Embryonic facial prominence (tissue), 1 donor: ENCODE data around the gene MTUS2.

Experiments
- DNase-seq: peaks from one replicate; pipeline ENCODE4 v3.0.0-alpha.2; 2016; ENCODE audit errors: extremely low spot score

The MTUS2 gene

GRCh38 chr13:29022968-29023367, 202.8 kb downstream of the MTUS2 start:
- no peak for DNase-seq

DNA sequence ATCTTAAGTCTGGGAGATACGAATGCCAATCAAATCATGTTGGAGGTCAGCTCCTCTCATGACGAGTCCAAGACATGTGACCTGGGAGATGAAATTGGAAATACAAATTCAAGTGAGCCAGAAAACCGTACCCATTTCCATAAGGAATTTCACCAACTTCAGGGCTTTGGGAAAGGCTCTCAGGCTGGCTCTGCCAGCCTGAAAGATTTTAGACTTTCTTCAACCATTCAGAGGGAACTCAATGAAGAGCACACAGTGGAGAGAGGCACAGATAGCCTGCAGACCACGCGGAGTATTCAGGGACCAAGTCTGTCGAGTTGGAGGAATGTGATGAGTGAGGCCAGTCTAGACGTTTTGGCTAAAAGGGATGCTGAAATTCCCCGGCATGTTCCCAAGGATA, 204.6 kb downstream of the MTUS2 start:
- no peak for DNase-seq

- no peak for DNase-seq
These were observed 208.7 kb downstream of the MTUS2 start for GRCh38 chr13:29028868-29029267.

GRCh38 chr13:29038700-29039099, 218.6 kb downstream of the MTUS2 start:
- no peak for DNase-seq

DNA sequence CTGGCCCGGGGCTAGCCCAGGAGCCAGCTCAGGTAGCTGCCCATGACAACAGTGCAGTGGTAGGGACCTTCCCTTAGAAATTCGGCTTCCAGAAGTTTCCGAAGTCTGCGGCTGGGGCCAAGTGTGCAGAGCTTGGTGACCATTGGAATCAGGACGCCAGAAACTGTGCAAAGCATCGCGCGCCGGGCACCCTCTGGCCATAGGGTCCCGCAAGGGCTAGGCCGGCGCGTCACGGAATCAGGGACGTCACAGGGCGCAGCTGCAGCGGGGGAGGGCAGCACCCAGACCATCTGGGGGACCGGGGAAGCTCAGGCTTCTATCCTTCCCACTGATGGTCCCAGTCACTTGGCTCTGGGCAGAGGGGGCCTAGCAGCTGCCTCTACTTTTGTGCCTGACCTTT, 219.1 kb downstream of the MTUS2 start:
- DNase-seq = no peak

DNA sequence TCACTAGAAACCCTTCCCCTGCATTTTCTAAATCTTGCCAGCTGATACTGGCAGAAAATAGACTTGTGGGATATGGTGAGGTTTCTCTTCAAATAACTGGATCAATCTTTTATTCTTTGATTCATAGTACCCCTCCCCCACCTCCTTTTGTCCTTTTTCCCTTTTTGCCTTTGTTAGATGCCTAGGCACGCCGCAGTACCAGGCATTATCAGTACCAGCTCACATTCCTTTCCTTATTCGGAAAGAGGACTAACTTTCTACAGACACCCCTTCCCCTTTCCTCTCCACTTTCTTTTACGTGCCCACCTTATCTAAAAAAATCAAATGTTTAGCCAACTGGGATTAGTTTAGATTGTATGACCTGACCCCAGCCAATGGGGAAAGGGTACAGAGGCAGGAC, 226.4 kb downstream of the MTUS2 start:
- DNase-seq = no peak

DNA sequence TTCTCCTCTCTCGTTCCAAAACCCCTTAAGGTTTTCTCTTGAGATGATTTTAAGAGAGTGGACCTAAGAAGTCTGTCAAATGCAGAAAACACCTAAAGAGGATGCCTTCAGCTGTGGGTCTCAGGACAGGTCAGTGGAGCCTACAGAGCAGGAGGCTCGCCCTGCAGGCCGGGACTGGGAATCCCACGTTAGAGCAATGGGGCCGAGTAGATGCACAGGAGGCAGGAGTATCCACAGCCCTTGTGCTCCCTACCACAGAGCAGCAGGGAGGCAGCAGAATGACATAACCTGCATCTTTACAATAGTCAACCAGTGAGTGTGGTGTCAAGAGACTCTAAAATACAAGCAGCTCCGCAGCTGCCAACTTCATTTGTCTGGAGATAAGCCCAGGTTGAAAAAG, 229.4 kb downstream of the MTUS2 start:
- DNase-seq = no peak

GRCh38 chr13:29050719-29051118, 230.6 kb downstream of the MTUS2 start:
- no peak for DNase-seq

DNA sequence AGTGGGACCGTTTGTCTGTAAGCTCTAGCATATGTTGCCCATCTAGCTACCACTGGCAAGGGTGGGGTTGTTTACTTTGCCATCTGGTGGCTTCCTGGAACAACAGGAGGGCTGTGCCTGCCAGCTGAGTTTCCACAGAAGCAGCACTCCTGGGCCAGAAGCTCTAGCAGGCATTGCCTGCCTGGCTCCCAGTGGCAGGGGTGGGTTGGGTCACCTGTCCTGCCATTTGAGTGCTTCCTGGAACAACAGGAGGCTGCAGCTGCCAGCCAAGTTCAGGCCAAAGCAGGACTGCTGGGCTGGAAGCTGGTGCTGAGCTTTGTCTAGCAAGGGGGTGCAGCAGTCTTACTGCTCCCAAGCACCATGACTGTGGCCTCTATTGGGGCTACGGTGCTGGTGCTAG, 239.7 kb downstream of the MTUS2 start:
- no peak for DNase-seq

DNA sequence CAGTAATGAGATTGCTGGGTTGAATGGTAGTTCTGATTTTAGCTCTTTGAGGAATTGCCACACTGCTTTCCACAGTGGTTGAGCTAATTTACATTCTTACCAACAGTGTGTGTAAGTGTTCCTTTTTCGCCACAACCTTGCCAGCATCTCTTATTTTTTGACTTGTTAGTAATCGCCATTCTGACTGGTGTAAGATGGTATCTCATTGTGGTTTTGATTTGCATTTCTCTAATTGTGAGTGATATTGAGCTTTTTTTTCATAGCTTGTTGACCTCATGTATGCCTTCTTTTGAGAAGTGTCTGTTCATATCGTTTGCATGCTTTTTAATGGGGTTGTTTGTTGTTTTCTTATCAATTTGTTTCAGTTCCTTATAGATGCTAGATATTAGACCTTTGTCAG, 245.0 kb downstream of the MTUS2 start:
- DNase-seq = no peak

DNA sequence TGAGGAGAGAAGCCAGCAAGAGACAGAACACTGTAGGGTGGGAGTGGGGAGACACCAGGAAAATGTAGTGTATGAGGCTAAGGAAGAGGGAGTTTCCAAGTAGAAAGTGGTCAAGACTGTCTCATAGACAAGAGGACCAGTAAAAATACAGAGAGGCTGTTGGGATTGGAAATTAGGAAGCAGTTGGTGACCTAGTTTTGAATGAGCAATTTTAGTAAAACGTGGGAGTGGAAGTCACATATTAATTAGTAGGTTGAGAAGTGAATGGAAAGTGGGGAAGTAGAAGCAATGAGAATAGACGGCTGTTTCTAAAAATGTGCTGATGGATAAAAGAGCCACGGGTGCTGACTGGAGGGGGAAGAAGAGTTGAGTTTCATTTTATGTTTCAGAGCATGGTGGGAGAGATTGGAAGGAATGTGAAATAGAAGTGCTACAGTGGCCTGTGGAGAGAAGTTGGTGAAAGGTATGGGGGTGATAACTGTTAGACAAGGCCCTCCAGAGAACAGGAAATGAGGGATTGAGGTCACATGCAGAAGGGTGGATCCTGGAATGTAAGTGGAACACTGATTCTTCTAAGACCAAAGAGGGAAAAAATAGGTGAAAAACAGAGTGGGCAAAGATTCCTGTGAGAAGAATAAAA, 247.3 kb downstream of the MTUS2 start:
- DNase-seq = no peak

- no peak for DNase-seq
These were observed 253.6 kb downstream of the MTUS2 start for GRCh38 chr13:29073755-29074154.

GRCh38 chr13:29077051-29077813, 257.1 kb downstream of the MTUS2 start:
- no peak for DNase-seq

DNA sequence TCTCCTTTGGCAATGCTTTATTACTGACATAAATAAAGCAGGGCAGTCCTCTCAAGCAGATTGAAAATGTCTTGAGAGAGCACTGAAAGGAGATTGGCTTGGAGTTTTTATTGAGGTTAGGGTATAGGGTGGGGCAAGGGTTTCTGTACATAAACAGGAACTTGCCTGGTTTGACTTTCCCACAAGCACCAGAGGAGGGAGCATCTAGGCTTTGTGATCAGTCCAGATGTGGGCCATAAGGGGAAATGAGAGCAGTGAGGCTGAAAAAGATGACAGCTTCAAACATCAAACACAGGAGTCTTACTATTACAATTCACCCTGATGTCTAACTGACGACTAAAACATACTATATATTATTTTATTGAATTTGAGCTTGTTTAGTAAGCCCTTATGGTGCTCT, 260.9 kb downstream of the MTUS2 start:
- no peak for DNase-seq

DNA sequence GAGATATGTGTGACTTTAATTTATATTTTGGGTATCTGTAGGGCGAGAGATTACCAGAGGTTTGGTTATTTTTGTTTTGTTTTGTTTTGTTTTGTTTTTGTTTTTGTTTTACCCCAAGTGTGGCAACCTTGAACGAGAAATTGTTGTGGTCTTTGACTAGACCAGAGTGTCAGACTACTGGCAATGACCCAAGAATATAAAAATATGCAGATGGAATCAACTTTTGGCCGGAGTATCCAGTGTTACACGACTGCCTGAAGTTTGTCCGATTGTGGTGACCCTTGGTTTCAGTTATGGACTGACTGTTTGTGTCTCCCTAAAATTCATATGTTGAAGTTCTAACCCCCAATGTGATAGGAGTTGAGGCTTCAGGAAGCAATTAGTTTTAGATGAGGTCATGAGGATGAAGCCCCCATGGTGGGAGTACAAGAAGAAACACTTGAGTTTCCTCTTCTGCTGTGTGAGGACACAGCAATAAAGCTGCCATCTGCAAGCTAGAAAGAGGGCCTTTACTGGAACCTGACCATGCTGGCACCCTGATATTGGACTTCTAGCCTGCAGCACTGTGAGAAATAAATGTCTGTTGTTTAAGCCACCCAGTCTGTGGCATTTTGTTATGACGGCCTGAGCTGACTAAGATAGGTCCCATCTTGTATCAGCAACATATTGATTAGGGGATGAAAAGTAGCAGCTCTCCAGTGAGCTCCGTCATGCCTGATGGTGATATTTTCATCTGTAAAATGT, 261.7 kb downstream of the MTUS2 start:
- DNase-seq = no peak

DNA sequence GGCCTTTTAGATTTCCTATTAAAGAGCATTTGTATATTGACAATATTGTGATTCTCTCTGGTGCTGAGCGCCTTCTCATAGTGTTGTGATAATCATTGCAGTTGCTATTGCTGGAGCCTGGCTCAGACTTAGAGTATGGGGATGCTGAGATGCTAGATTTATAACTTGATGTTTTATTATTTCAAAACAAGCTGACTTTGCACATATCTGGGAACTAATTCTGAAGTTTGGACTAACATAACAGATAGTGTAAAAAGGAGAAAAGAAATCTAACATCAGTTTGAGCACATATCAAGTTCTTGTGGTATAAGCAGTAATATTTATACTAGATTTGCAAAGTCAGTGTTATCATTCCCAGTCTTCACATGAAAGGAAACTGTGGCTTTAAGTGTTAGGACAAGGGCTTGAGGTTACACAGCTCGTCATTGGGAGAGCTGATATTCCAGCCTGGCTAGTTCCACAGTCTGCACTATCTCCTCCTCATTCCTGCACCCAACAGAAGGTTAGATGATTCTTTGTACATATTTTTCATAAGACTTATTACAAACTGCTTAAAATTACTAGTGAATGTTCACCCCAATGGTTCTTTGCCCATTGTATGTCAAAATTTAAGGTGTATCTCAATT, 279.8 kb downstream of the MTUS2 start:
- DNase-seq = no peak

DNA sequence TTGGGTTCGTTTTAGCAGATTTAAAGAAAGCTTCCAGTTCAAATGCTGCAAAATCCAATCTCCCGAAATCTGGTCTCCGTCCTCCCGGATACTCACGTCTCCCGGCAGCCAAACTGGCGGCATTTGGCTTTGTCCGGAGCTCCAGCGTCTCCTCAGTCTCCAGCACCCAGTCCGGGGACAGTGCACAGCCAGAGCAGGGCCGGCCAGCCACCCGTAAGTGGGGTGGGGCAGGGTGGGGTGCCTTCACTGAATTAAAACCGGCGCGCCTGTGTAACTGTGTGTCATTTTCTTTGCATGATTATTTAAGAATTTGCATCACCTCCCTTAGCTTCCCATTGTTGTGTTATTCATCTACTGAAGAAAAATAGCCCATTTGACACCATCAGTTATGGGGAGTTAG, 280.6 kb downstream of the MTUS2 start:
- DNase-seq = no peak

GRCh38 chr13:29101409-29101808, 281.3 kb downstream of the MTUS2 start:
- no peak for DNase-seq

DNA sequence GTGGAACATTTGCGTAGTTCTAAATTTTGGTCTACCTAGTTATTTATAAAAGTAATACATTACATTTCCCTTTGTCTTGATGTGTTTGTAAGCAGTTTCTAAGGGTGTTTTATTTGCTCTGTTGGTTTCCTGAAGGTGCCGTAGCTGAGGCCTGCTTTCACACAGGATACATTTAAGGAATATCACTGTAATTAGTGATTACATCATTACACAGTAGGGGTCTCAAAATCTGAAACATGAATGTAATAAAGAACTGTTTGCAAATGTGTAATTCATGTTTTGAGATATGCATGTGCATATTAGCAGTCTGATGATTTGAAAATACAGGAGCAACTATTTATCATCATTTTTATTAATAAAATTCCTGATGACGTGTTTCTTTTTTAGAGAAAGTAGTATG, 281.8 kb downstream of the MTUS2 start:
- DNase-seq = no peak

- DNase-seq = no peak
These were observed 283.1 kb downstream of the MTUS2 start for GRCh38 chr13:29103065-29103800.

GRCh38 chr13:29104461-29104860, 284.3 kb downstream of the MTUS2 start:
- no peak for DNase-seq

DNA sequence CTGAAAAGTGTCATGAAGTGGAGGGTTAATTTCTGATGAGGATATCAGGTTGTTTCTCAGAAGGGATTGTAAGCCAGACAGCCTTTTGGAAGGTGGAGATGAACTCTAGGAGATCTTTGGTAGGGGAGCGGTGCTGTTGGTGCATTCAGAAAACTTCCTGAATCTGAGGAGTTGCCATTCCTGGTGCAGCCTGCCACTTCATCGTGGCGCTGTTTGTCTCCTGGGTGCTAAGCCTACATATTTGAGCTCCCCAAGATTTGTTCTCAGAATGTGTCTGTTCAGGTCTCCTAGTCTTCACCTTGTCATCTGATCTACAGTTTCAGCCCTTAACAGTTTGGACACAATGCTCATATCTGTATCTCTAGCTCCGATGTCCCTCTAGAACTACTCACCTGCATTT, 285.6 kb downstream of the MTUS2 start:
- no peak for DNase-seq
